Heart left ventricle (tissue), 16 donors: Measurements from ENCODE around the gene ZFP36. TPM values are rescaled to one million over a fixed set of nuclear protein-coding genes. Genes with fewer than 3 reads are reported as not detected.
A peak's percentile ranks its signal among the peaks of the same experiment; 100 is the strongest.

Experiments
- ATAC-seq, 4 donors: fragments of 200-7000 bp; cut with Tn5 transposase; one replicate each; pipeline ENCODE4 v1.9.1; 2020 to 2022; ENCODE audit warnings: moderate library complexity in 4 of 4, mild to moderate bottlenecking in 3 of 4, moderate number of reproducible peaks in 1 of 4
- DNase-seq, 5 donors: peaks; one replicate each; pipeline ENCODE4 v3.0.0-alpha.2; 2020
- H3K27ac ChIP-seq, 12 donors: fragments of 200-600 bp; sonication (generic) in 4 of 12; one replicate each; pipeline versions ENCODE4 v1.5.0 to v1.8.0; 2016 to 2022; ENCODE audit warnings: mild to moderate bottlenecking in 2 of 12
- H3K27me3 ChIP-seq, 9 donors: fragments of 200-600 bp; sonication (generic) in 2 of 9; one replicate each; pipeline versions ENCODE4 v1.5.1 to v1.8.0; 2016 to 2022; ENCODE audit warnings: mild to moderate bottlenecking in 3 of 9
- H3K36me3 ChIP-seq, 9 donors: fragments of 200-600 bp; sonication (generic) in 2 of 9; one replicate each; pipeline versions ENCODE4 v1.5.0 to v1.8.0; 2018 to 2022; ENCODE audit warnings: mild to moderate bottlenecking in 2 of 9
- H3K4me1 ChIP-seq, 12 donors: fragments of 200-600 bp; sonication (generic) in 4 of 12; one replicate each; pipeline versions ENCODE4 v1.5.0 to v1.8.0; 2016 to 2022; ENCODE audit warnings: mild to moderate bottlenecking in 3 of 12
- H3K4me3 ChIP-seq, 12 donors: fragments of 200-600 bp; sonication (generic) in 4 of 12; one replicate each; pipeline versions ENCODE4 v1.5.0 to v1.8.0; 2017 to 2022; ENCODE audit warnings: mild to moderate bottlenecking in 9 of 12, moderate library complexity in 4 of 12
- H3K9me3 ChIP-seq, 12 donors: fragments of 200-600 bp; sonication (generic) in 4 of 12; one replicate each; pipeline versions ENCODE4 v1.5.0 to v1.8.0; 2016 to 2022; ENCODE audit warnings: mild to moderate bottlenecking in 1 of 12
- CTCF ChIP-seq, 12 donors: fragments of 200-600 bp; sonication (generic) in 4 of 12; IDR thresholded peaks; one replicate each; pipeline versions ENCODE4 v1.5.0 to v1.8.0; 2018 to 2022; ENCODE audit warnings: antibody characterized with exemption in 12 of 12, mild to moderate bottlenecking in 5 of 12
- POLR2A ChIP-seq, 2 donors: fragments of 450-650 bp; IDR thresholded peaks; one replicate each; pipeline ENCODE4 v1.6.1; 2017; ENCODE audit warnings: antibody characterized with exemption in 2 of 2, mild to moderate bottlenecking in 2 of 2, moderate library complexity in 2 of 2
- WGBS, 4 donors: extraction: QIAGEN DNeasy Blood & Tissue Kit in 2 of 4; methylation state at CpG; one replicate each; pipeline versions ENCODE4 v1.1.5 to v1.1.7; 2013 to 2018; 5-methylcytosine and 5-hydroxymethylcytosine counted together
- intact Hi-C, 10 donors: fragments of 100-400 bp; cut with DNase I; formaldehyde crosslinking; loops; one replicate each; pipeline versions ENCODE4 v1.11.1 to v1.14.2; 2022
- polyA plus RNA-seq, 2 donors: library from polyadenylated mRNA; stranded (reverse); fragments of 200-250 nt; gene quantifications; one replicate each; pipeline ENCODE4 v1.2.3, GENCODE V29; 2013
- total RNA-seq, 9 donors: library from RNA; depleted of rRNA in 2 of 9; stranded (reverse); fragments of >200 nt in 2 of 9; fragmentation: NEBNext Ultra II Directional in 3 of 9; extraction: Animal tissue kit (Norgen Biotek cat#: 25700) in 3 of 9; gene quantifications; one replicate each; pipeline versions ENCODE4 v1.1.0 to v1.2.4, GENCODE V29; 2016 to 2023
- donor health status: ischemic (EF 13 %, LVEDD 7.1; RV severe dilation, severe dysfunction).
- donor health status: healthy with polysubstance abuse.
- donor health status: DM: no; HTN: yes; CAD: no.
- donor health status: DM: no; HTN: no; CAD: no.
- donor health status: ischemic (EF 25% LVEDD 6.9; RV normal size, moderate dysfunction).
- donor health status: ischemic (EF 25% LVEDD 5.7; RV mildly dilated, moderate dysfunction).
- donor health status: healthy.
- donor health status: DM: yes; HTN: yes; CAD: no.
- donor health status: ischemic (EF 35%, LVEDD 5.7; RV mildly dilated, moderate dysfunction).
- donor health status: nonischemic (EF 11% LVEDD 7.7; RV severe dilation, severe dysfunction).
- donor health status: DM: yes; HTN: yes; CAD: no.
- donor health status: PGD.
- donor health status: ischemic (EF 29% LVEDD 5.4; RV normal size, mild dysfunction).
- donor health status: nonischemic (EF 23%, LVEDD 6.1; RV moderate dilation, normal function).

ZFP36 gene
- total and polyA plus RNA-seq, 11 donors: 16.1 to 145 (median 51.1) TPM

GRCh38 chr19:39390451-39390750 is 16.2 kb upstream of the ZFP36 start:
- WGBS, 4 donors: 0 to 1% (median 0%) methylated on average over 10 of the region's 10 CpGs
- Histone ChIP-seq H3K27me3 (no peaks in the 10 kb centered on the region), H3K4me1 (peaks cover 3 to 25% (median 19%) of the 10 kb centered on the region in 12 donors), H3K9me3 (no peaks in the 10 kb centered on the region), H3K36me3 (peaks cover 3 to 71% (median 62%) of the 10 kb centered on the region in 9 donors), H3K27ac (peak overlapping the region; percentile 86 to 100 (median 98)), H3K4me3 (peak overlapping the region; percentile 74 to 99 (median 94))
- intact Hi-C loops: loop anchor here in 7 of 10 donors (1.0 to 10.0 kb wide), 7 partner anchors 46 to 144 kb away; partner anchors contain the start of genes SAMD4B (in 4 of the 7), EID2B (in 3 of the 7) and SUPT5H (in 2 of the 7)
- TF ChIP-seq CTCF (IDR thresholded peaks at IDR 0.05) (no peak), POLR2A (IDR thresholded peaks at IDR 0.05) (no peak)
- ATAC-seq: no peak
- DNase-seq: no peak

GRCh38 chr19:39390751-39391437 is 15.8 kb upstream of the ZFP36 start, which contains the start of the genes MED29 and PAF1:
MED29 (plus strand) TSS chr19:39391378; CDS start chr19:39391423, 45 bp downstream.
PAF1 (minus strand) TSS chr19:39391106; CDS start chr19:39390864, 242 bp downstream.
- peak; percentile 95 to 99 (median 96) for ATAC-seq
- 0 to 1% (median 0%) methylated on average over 42 to 60 of the region's 60 CpGs for WGBS, 4 donors
- H3K4me3 ChIP-seq: peak within 1 kb of the TSS; percentile 74 to 99 (median 94)
- intact Hi-C loops: loop anchor here in 7 of 10 donors (1.0 to 10.0 kb wide), 8 partner anchors 21 to 144 kb away; partner anchors contain the start of genes SAMD4B (in 4 of the 7), EID2B (in 3 of the 7), SUPT5H (in 2 of the 7) and PLEKHG2 (in 1 of the 7)
- TF ChIP-seq CTCF (IDR thresholded peaks at IDR 0.05) (peak in 1 of 12 donors; percentile 26), POLR2A (IDR thresholded peaks at IDR 0.05) (peak; percentile 49 to 89)
- H3K36me3 ChIP-seq: peaks cover 3 to 69% (median 60%) of the 10 kb centered on the region in 9 donors
- H3K27me3 ChIP-seq: no peaks in the 10 kb centered on the region
- peaks cover 3 to 25% (median 19%) of the 10 kb centered on the region in 12 donors for H3K4me1 ChIP-seq
- peak; percentile 97 to 99 (median 98) for DNase-seq
- no peaks in the 10 kb centered on the region for H3K9me3 ChIP-seq
- H3K27ac ChIP-seq: peak within 1 kb of the TSS; percentile 94 to 100 (median 98)

- WGBS, 4 donors: 13 to 27% (median 20%) methylated on average over 14 to 17 of the region's 17 CpGs
- Histone ChIP-seq H3K27me3 (no peaks in the 10 kb centered on the region), H3K36me3 (peaks cover 0 to 46% (median 28%) of the 10 kb centered on the region in 9 donors), H3K4me3 (peak overlapping the region in 3 of 12 donors; percentile 2 to 44 (median 20)), H3K4me1 (peaks cover 6 to 56% (median 25%) of the 10 kb centered on the region in 12 donors), H3K9me3 (no peaks in the 10 kb centered on the region), H3K27ac (peak overlapping the region; percentile 11 to 100 (median 79))
- TF ChIP-seq POLR2A (IDR thresholded peaks at IDR 0.05) (peak in 1 of 2 donors; percentile 17), CTCF (IDR thresholded peaks at IDR 0.05) (peak; percentile 95 to 100 (median 98))
- DNase-seq (peak; percentile 89 to 96 (median 90)), ATAC-seq (peak; percentile 70 to 85 (median 80))
- intact Hi-C loops: loop anchor here (1.0 to 10.0 kb wide), 9 partner anchors 13 to 137 kb away; partner anchors contain the start of genes EID2B (in 4 of the 10), PLEKHG2 (in 3 of the 10), SUPT5H (in 2 of the 10) and SAMD4B (in 1 of the 10)
These were observed 9.0 kb upstream of the ZFP36 start for GRCh38 chr19:39397360-39398296.
